Activated CD8-positive, alpha-beta memory T cell treated with anti-CD3 and anti-CD28 coated beads for 1 hour (primary cell): Measurements from ENCODE around the gene SIAH3.

Experiments
- DNase-seq, 2 donors: peaks; one replicate each; pipeline ENCODE4 v3.0.0-alpha.2; 2020; ENCODE audit warnings: low read depth in 1 of 2; ENCODE audit errors: extremely low read depth in 1 of 2

Gene SIAH3

GRCh38 chr13:45748941-45749759 lies 102.4 kb downstream of the SIAH3 start:
- DNase-seq = no peak

- DNase-seq = no peak
Measured at GRCh38 chr13:45747071-45747470, 104.5 kb downstream of the SIAH3 start.

GRCh38 chr13:45744979-45745378 lies 106.6 kb downstream of the SIAH3 start:
- DNase-seq = no peak

- no peak for DNase-seq
Measured at GRCh38 chr13:45742985-45743384, 108.6 kb downstream of the SIAH3 start.

- no peak for DNase-seq
Measured at GRCh38 chr13:45737571-45738017, 114.0 kb downstream of the SIAH3 start.

- no peak for DNase-seq
Measured at GRCh38 chr13:45733361-45733760, 118.2 kb downstream of the SIAH3 start.

GRCh38 chr13:45732916-45733315 lies 118.6 kb downstream of the SIAH3 start:
- no peak for DNase-seq

- DNase-seq = no peak
Measured at GRCh38 chr13:45731455-45731854, 120.1 kb downstream of the SIAH3 start.

GRCh38 chr13:45728759-45729158 lies 122.8 kb downstream of the SIAH3 start:
- no peak for DNase-seq
